OCI-LY3 (cell line): ENCODE measurements around the gene OAT.

ENCODE experiments used
- EZH2phosphoT487 ChIP-seq: fragments of 200-600 bp; shearing (Covaris generic); IDR thresholded peaks from 2 replicates; pipeline ENCODE4 v1.6.1; 2018; ENCODE audit warnings: antibody characterized with exemption, mixed run types, low read depth
- TF ChIP-seq, protein P1 (sequence below): fragments of 200-600, 300-600 bp; sonication (generic); IDR thresholded peaks from 2 replicates; pipeline ENCODE4 v1.5.1; 2014; ENCODE audit warnings: antibody characterized with exemption, low read length, low read depth

DNA sequence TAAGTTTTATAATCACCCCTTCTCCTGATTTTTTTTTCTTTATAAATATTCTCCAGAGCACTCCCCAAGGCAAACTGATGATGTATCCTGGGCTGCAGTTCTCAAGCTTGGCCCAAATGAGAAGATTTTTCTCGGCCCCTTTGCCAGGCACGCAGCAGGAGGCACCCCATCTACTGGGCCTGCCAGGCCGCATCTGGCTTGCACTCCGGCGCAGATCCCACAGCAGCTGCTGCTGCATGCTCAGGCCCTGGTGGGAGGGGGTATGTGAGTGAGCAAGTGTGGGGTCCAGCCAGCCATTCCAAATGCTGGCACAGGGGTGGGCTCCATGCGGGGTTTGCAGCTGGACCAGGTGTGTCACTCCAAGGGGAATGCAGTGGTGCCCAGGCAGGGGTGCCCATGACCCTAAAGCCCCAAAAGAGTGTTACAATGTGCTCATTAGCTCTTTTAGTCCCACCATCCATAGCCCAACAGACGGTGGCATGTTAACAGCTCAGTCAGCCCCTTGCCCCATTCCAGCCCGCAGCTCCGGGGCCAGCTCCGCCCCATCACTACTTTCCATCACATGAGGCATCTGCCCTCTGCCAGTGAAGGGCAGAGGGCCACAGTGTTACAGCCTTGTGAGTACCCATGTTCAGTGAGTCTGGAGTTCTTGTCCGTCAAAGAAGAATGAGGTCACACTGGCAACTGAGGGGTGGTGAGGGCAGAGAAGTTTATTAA is 25.9 kb downstream of the OAT start:
- TF ChIP-seq, protein P1, sequence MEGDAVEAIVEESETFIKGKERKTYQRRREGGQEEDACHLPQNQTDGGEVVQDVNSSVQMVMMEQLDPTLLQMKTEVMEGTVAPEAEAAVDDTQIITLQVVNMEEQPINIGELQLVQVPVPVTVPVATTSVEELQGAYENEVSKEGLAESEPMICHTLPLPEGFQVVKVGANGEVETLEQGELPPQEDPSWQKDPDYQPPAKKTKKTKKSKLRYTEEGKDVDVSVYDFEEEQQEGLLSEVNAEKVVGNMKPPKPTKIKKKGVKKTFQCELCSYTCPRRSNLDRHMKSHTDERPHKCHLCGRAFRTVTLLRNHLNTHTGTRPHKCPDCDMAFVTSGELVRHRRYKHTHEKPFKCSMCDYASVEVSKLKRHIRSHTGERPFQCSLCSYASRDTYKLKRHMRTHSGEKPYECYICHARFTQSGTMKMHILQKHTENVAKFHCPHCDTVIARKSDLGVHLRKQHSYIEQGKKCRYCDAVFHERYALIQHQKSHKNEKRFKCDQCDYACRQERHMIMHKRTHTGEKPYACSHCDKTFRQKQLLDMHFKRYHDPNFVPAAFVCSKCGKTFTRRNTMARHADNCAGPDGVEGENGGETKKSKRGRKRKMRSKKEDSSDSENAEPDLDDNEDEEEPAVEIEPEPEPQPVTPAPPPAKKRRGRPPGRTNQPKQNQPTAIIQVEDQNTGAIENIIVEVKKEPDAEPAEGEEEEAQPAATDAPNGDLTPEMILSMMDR, result no peak
- no peak for TF ChIP-seq EZH2phosphoT487
